Stimulated activated CD8-positive, alpha-beta memory T cell treated with anti-CD3 and anti-CD28 coated beads, Interleukin-7, amount 100 ng/mL, for 48 hours (primary cell): Measurements from ENCODE around the gene LEAP2.
A peak's percentile ranks its signal among the peaks of the same experiment; 100 is the strongest.

Experiments used
- DNase-seq, 2 donors: peaks; one replicate each; pipeline ENCODE4 v3.0.0-alpha.2; 2020; ENCODE audit warnings: low read depth in 1 of 2; ENCODE audit errors: extremely low read depth in 1 of 2

The LEAP2 gene

GRCh38 chr5:132873119-132873929 is at the start of gene LEAP2:
Gene LEAP2, plus strand, starts transcription at chr5:132873668. Its CDS starts 27 bp downstream, at chr5:132873695.
- DNase-seq, result no peak

- DNase-seq, result no peak
Measured at GRCh38 chr5:132824426-132824825, 49.0 kb upstream of the LEAP2 start.

GRCh38 chr5:132825033-132825833 is 48.2 kb upstream of the LEAP2 start:
- no peak for DNase-seq

- no peak for DNase-seq
Measured at GRCh38 chr5:132825834-132826391, 47.6 kb upstream of the LEAP2 start.

GRCh38 chr5:132826424-132827082 is 46.9 kb upstream of the LEAP2 start:
- no peak for DNase-seq

- no peak for DNase-seq
Measured at GRCh38 chr5:132827943-132828673, 45.4 kb upstream of the LEAP2 start.

- DNase-seq, result no peak
Measured at GRCh38 chr5:132828846-132829494, 44.5 kb upstream of the LEAP2 start.

GRCh38 chr5:132829742-132830435 is 43.6 kb upstream of the LEAP2 start:
- DNase-seq, result peak in 1 of 2 donors; percentile 63

- DNase-seq, result no peak
Measured at GRCh38 chr5:132830436-132831094, 42.9 kb upstream of the LEAP2 start, which contains the start of gene SHROOM1. Gene SHROOM1, minus strand, starts transcription at chr5:132830647. Its CDS starts 4,507 bp downstream, at chr5:132826140.

- DNase-seq, result no peak
Measured at GRCh38 chr5:132831095-132831860, 42.2 kb upstream of the LEAP2 start.

GRCh38 chr5:132832612-132833011 is 40.9 kb upstream of the LEAP2 start:
- DNase-seq, result no peak

GRCh38 chr5:132834057-132834456 is 39.4 kb upstream of the LEAP2 start:
- DNase-seq, result no peak

- no peak for DNase-seq
Measured at GRCh38 chr5:132836852-132837251, 36.6 kb upstream of the LEAP2 start.

GRCh38 chr5:132837868-132838267 is 35.6 kb upstream of the LEAP2 start:
- no peak for DNase-seq

GRCh38 chr5:132838516-132839282 is 34.8 kb upstream of the LEAP2 start:
- DNase-seq, result no peak

- DNase-seq, result no peak
Measured at GRCh38 chr5:132839426-132840301, 33.8 kb upstream of the LEAP2 start.
